ENCODE measurements around the gene USP35. TPM values are rescaled to one million over a fixed set of nuclear protein-coding genes. Genes with fewer than 3 reads are reported as not detected.
A peak's percentile ranks its signal among the peaks of the same experiment; 100 is the strongest.

Gene USP35
- total RNA-seq, 1 donor from 2014 or later, result 5.8 TPM

GRCh38 chr11:78203184-78203583 lies 14.5 kb downstream of the USP35 start:
- Histone ChIP-seq H3K9me3 (replicated peaks) (no peaks in the 10 kb centered on the region), H3K4me1 (peaks cover 18% of the 10 kb centered on the region), H3K36me3 (peaks cover 33% of the 10 kb centered on the region), H3K4me3 (no peak overlapping the region), H3K27me3 (ENCODE audit: low read depth) (no peaks in the 10 kb centered on the region), H3K27ac (replicated peaks) (no peak overlapping the region)
- TF ChIP-seq CTCF (IDR thresholded peaks at IDR 0.05; ENCODE audit: borderline replicate concordance), result no peak
- intact Hi-C loops (cut with micrococcal nuclease), result no loop called here
- no peak for DNase-seq

GRCh38 chr11:78205256-78205655 lies 16.5 kb downstream of the USP35 start:
- H3K4me3 ChIP-seq, result no peak overlapping the region
- no peaks in the 10 kb centered on the region for H3K27me3 ChIP-seq (ENCODE audit: low read depth)
- no peaks in the 10 kb centered on the region for H3K9me3 ChIP-seq (replicated peaks)
- DNase-seq, result peak; percentile 8
- intact Hi-C loops (cut with micrococcal nuclease), result no loop called here
- TF ChIP-seq CTCF (IDR thresholded peaks at IDR 0.05; ENCODE audit: borderline replicate concordance), result no peak
- peaks cover 18% of the 10 kb centered on the region for H3K4me1 ChIP-seq
- peaks cover 38% of the 10 kb centered on the region for H3K36me3 ChIP-seq
- H3K27ac ChIP-seq (replicated peaks), result no peak overlapping the region

GRCh38 chr11:78205691-78206090 lies 17.0 kb downstream of the USP35 start:
- intact Hi-C loops (cut with micrococcal nuclease), result no loop called here
- no peak for TF ChIP-seq CTCF (IDR thresholded peaks at IDR 0.05; ENCODE audit: borderline replicate concordance)
- peaks cover 37% of the 10 kb centered on the region for H3K36me3 ChIP-seq
- H3K27ac ChIP-seq (replicated peaks), result no peak overlapping the region
- DNase-seq, result peak; percentile 2
- peaks cover 14% of the 10 kb centered on the region for H3K4me1 ChIP-seq
- H3K4me3 ChIP-seq, result no peak overlapping the region
- no peaks in the 10 kb centered on the region for H3K27me3 ChIP-seq (ENCODE audit: low read depth)
- H3K9me3 ChIP-seq (replicated peaks), result no peaks in the 10 kb centered on the region

GRCh38 chr11:78207532-78208256 lies 19.0 kb downstream of the USP35 start:
- Histone ChIP-seq H3K4me3 (no peak overlapping the region), H3K4me1 (peaks cover 5% of the 10 kb centered on the region), H3K27ac (replicated peaks) (no peak overlapping the region), H3K27me3 (ENCODE audit: low read depth) (no peaks in the 10 kb centered on the region), H3K36me3 (peaks cover 33% of the 10 kb centered on the region), H3K9me3 (replicated peaks) (no peaks in the 10 kb centered on the region)
- DNase-seq, result peak; percentile 2
- no peak for TF ChIP-seq CTCF (IDR thresholded peaks at IDR 0.05; ENCODE audit: borderline replicate concordance)
- intact Hi-C loops (cut with micrococcal nuclease), result no loop called here

- Histone ChIP-seq H3K27ac (replicated peaks) (no peak overlapping the region), H3K36me3 (peaks cover 33% of the 10 kb centered on the region), H3K9me3 (replicated peaks) (no peaks in the 10 kb centered on the region), H3K27me3 (ENCODE audit: low read depth) (no peaks in the 10 kb centered on the region), H3K4me3 (no peak overlapping the region), H3K4me1 (peaks cover 9% of the 10 kb centered on the region)
- peak; percentile 10 for DNase-seq
- intact Hi-C loops (cut with micrococcal nuclease), result no loop called here
- no peak for TF ChIP-seq CTCF (IDR thresholded peaks at IDR 0.05; ENCODE audit: borderline replicate concordance)
Observed at GRCh38 chr11:78208257-78209165, 19.8 kb downstream of the USP35 start.

All from left ventricle myocardium inferior (tissue), 1 donor.